Measurements from ENCODE around the gene GRM3. TPM values are rescaled to one million over a fixed set of nuclear protein-coding genes. Genes with fewer than 3 reads are reported as not detected.

GRM3 gene
- total and polyA plus RNA-seq, 2 of the 8 experiments (the other 6 are each of a cell fraction or from before 2014, with no cell fraction given): 3.1 to 4.2 TPM

DNA sequence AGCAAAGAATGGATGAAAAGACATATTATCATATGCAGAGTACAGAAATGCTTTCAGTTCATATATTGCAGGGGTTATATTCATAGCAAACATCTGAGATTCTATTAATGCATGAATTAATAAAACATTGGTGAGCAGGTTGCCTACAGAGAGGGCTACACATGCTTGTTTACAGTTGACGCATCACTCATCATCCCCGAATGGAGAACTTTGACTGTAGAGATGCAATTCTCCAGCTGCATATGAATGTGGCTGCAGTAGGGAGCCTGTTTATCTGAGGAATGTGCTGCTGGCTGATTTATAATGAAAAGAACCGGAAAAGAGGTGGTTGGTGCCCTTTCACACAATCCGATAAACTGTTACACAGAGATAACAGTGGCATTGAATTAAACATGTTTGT is 116.5 kb downstream of the GRM3 start:
- Histone ChIP-seq H3K27me3 (replicated peaks in 1 of 4; ENCODE audit: control insufficient read depth in 3 of 4, extremely low read depth in 1 of 4, insufficient read depth in 3 of 4, low read length in 3 of 4) (no peaks in the 10 kb centered on the region), H3K9me3 (ENCODE audit: insufficient read depth in 2 of 2, low read depth in 1 of 2, low read length in 1 of 2) (no peaks in the 10 kb centered on the region), H3K36me3 (ENCODE audit: control insufficient read depth in 2 of 4, insufficient read depth in 4 of 4, low read length in 3 of 4) (no peaks in the 10 kb centered on the region), H2BK15ac (ENCODE audit: low read length) (no peak overlapping the region), H2AFZ (ENCODE audit: low read length) (no peak overlapping the region), H4K20me1 (replicated peaks in 1 of 2; ENCODE audit: control insufficient read depth in 1 of 2, insufficient read depth in 2 of 2, low read length in 2 of 2) (no peaks in the 10 kb centered on the region), H3K4me1 (replicated peaks in 1 of 4; ENCODE audit: control insufficient read depth in 3 of 4, insufficient read depth in 4 of 4, low read length in 3 of 4) (peaks cover 0 to 19% (median 9%) of the 10 kb centered on the region in 4 experiments; a peak in 5 of 7 replicates), H3K9ac (replicated peaks in 1 of 4; ENCODE audit: extremely low read depth in 1 of 4, low read depth in 3 of 4, low read length in 3 of 4) (no peak overlapping the region), H2BK5ac (ENCODE audit: low read depth, low read length) (no peak overlapping the region), H3K4me2 (ENCODE audit: insufficient read depth in 1 of 2, low read depth in 2 of 2, low read length in 2 of 2) (peak overlapping the region; percentile 2 to 26; a peak in 2 of 4 replicates), H2BK120ac (replicated peaks; ENCODE audit: low read depth, low read length) (no peak overlapping the region), H3K23me2 (ENCODE audit: low read depth, low read length) (no peaks in the 10 kb centered on the region), H3K56ac (replicated peaks; ENCODE audit: insufficient read length, low read depth, low read length) (no peak overlapping the region), H2BK20ac (ENCODE audit: low read length) (no peak overlapping the region), H3K23ac (ENCODE audit: insufficient read length) (no peak overlapping the region), H2BK12ac (ENCODE audit: low read depth, low read length) (no peak overlapping the region), H4K91ac (replicated peaks; ENCODE audit: insufficient read length, low read length) (no peak overlapping the region), H3K14ac (ENCODE audit: insufficient read length) (no peak overlapping the region), H3K18ac (ENCODE audit: extremely low read depth, low read length) (no peak overlapping the region), H3K27ac (ENCODE audit: low read depth, low read length) (no peak overlapping the region), H4K8ac (ENCODE audit: extremely low read depth, insufficient read depth, low read length) (no peak overlapping the region), H3K4me3 (ENCODE audit: extremely low read depth in 1 of 4, insufficient read depth in 2 of 4, low read depth in 3 of 4, low read length in 4 of 4) (peak overlapping the region in 1 of 4 experiments; percentile 1; a peak in 1 of 8 replicates), H3K4ac (replicated peaks; ENCODE audit: insufficient read length, low read depth, low read length) (no peak overlapping the region), H4K5ac (ENCODE audit: insufficient read length, low read depth, low read length) (no peak overlapping the region), H3K79me1 (ENCODE audit: low read depth, low read length) (no peaks in the 10 kb centered on the region), H3K79me2 (ENCODE audit: control insufficient read depth in 1 of 2, insufficient read depth in 2 of 2, low read length in 2 of 2) (no peaks in the 10 kb centered on the region), H2AK5ac (ENCODE audit: low read depth, low read length) (no peak overlapping the region)
- WGBS, 2 experiments (ENCODE audit: extremely low coverage in 1 of 2, insufficient coverage in 1 of 2, insufficient read length in 1 of 2, insufficient replicate concordance in 2 of 2, low coverage in 1 of 2, low lambda C conversion rate in 2 of 2, missing lambda C conversion rate in 1 of 2): 16% methylated on average over 4 of the region's 4 CpGs; no CpG with 5 or more reads in 1 of the 2 experiments
- ChIA-PET CTCF (ENCODE audit: partially characterized antibody) (interaction anchor here (0.5 to 0.9 kb wide), 2 partner anchors 52 to 148 kb away, joined by 3 read pairs; no protein-coding TSS in a partner anchor), POLR2A (ENCODE audit: partially characterized antibody) (no interaction called here)
- no peak for FAIRE-seq
- peak in 1 of 2 experiments; percentile 15 for DNase-seq (ENCODE audit: low read depth in 1 of 2, low spot score in 2 of 2)
- TF ChIP-seq MAFK (IDR thresholded peaks at IDR 0.05; ENCODE audit: low read depth, low read length) (no peak), JUND (IDR thresholded peaks at IDR 0.05; ENCODE audit: low read length) (0 out of 2 replicates have a peak, but pooled peaks have one; percentile 33), RBBP5 (IDR thresholded peaks at IDR 0.05; ENCODE audit: borderline replicate concordance, low read depth, low read length) (no peak), TEAD4 (IDR thresholded peaks at IDR 0.05; ENCODE audit: low read depth, low read length) (peak; percentile 55; the same call in 1 of the 2 replicates), RAD21 (IDR thresholded peaks at IDR 0.05 in 1 of 2, conservative IDR thresholded peaks at IDR 0.05 in 1 of 2; ENCODE audit: low read depth in 2 of 2, low read length in 2 of 2) (no peak), SRF (IDR thresholded peaks at IDR 0.05; ENCODE audit: low read depth, low read length) (no peak), POU5F1 (IDR thresholded peaks at IDR 0.05; ENCODE audit: low read depth, low read length) (peak; percentile 68; the same call in 1 of the 2 replicates), SP1 (IDR thresholded peaks at IDR 0.05; ENCODE audit: low read depth, low read length) (0 out of 2 replicates have a peak, but pooled peaks have one; percentile 21)

Measured in H1 (cell line).